ENCODE measurements around the gene DRC3.

GRCh38 chr17:18017958-18018357 lies 45.3 kb downstream of the DRC3 start:
- TF ChIP-seq CTCF (IDR thresholded peaks at IDR 0.05) (no peak), EZH2 (IDR thresholded peaks at IDR 0.05; ENCODE audit: borderline replicate concordance, insufficient read depth, low read depth, low read length, poor library complexity, severe bottlenecking) (no peak)

All from B cell (primary cell).